GM19351 (cell line): ENCODE results near the gene ARMC9.
A peak's percentile ranks its signal among the peaks of the same experiment; 100 is the strongest.

Experiments
- ATAC-seq: cut with Tn5 transposase; IDR thresholded peaks from one replicate; pipeline ENCODE4 v1.9.1; 2021; ENCODE audit warnings: mild to moderate bottlenecking, moderate library complexity; ENCODE audit not compliant: unreplicated experiment

Gene ARMC9

GRCh38 chr2:231410293-231411004 lies 212.0 kb downstream of the ARMC9 start:
- ATAC-seq = no peak

- no peak for ATAC-seq
These were observed 212.8 kb downstream of the ARMC9 start for GRCh38 chr2:231411237-231411636.

GRCh38 chr2:231411831-231412617 lies 213.6 kb downstream of the ARMC9 start:
- peak; percentile 98 for ATAC-seq

- ATAC-seq = no peak
These were observed 214.2 kb downstream of the ARMC9 start for GRCh38 chr2:231412618-231412963.

GRCh38 chr2:231413456-231413855 lies 215.0 kb downstream of the ARMC9 start:
- ATAC-seq = no peak

GRCh38 chr2:231413921-231414476 lies 215.6 kb downstream of the ARMC9 start:
- no peak for ATAC-seq

GRCh38 chr2:231415029-231415428 lies 216.6 kb downstream of the ARMC9 start:
- no peak for ATAC-seq

- ATAC-seq = no peak
These were observed 220.6 kb downstream of the ARMC9 start for GRCh38 chr2:231418820-231419640.

GRCh38 chr2:231421051-231421580 lies 222.7 kb downstream of the ARMC9 start:
- no peak for ATAC-seq

- ATAC-seq = no peak
These were observed 223.6 kb downstream of the ARMC9 start for GRCh38 chr2:231422056-231422455.

- no peak for ATAC-seq
These were observed 224.7 kb downstream of the ARMC9 start for GRCh38 chr2:231423176-231423575.
